Thyroid gland (tissue), 4 donors: ENCODE measurements around the gene FES.

ENCODE experiments used
- CTCF ChIP-seq, 6 experiments: fragments of 200-600 bp in 3 of 6; fragments of 450-650 bp in 3 of 6; sonication (generic) in 3 of 6; IDR thresholded peaks; one replicate each; pipeline ENCODE4 v1.5.1; 2016 to 2019; ENCODE audit warnings: antibody characterized with exemption in 6 of 6, mild to moderate bottlenecking in 2 of 6, inconsistent platforms in 1 of 6, moderate library complexity in 1 of 6
- POLR2A ChIP-seq, 2 donors: fragments of 450-650 bp; IDR thresholded peaks; one replicate each; pipeline ENCODE4 v1.6.1; 2017; ENCODE audit warnings: antibody characterized with exemption in 2 of 2, mild to moderate bottlenecking in 2 of 2, moderate library complexity in 1 of 2

GRCh38 chr15:90924375-90924774, 40.1 kb downstream of the FES start:
- TF ChIP-seq CTCF (IDR thresholded peaks at IDR 0.05) (no peak), POLR2A (IDR thresholded peaks at IDR 0.05) (no peak)
